Measurements from ENCODE around the gene ANXA2.

- TF ChIP-seq CTCF (IDR thresholded peaks at IDR 0.05) (no peak), POLR2A (IDR thresholded peaks at IDR 0.05) (no peak)
These were observed 6.8 kb downstream of the ANXA2 start for GRCh38 chr15:60390871-60391501.
